Mucosa of descending colon (tissue), 3 donors: Measurements from ENCODE around the gene UTS2R. TPM values are rescaled to one million over a fixed set of nuclear protein-coding genes. Genes with fewer than 3 reads are reported as not detected.
A peak's percentile ranks its signal among the peaks of the same experiment; 100 is the strongest.

Source experiments
- ATAC-seq: fragments of 200-7000 bp; cut with Tn5 transposase; one replicate; pipeline ENCODE4 v1.9.1; 2020; ENCODE audit warnings: mild to moderate bottlenecking, moderate library complexity
- DNase-seq, 3 donors: peaks; one replicate each; pipeline ENCODE4 v3.0.0-alpha.2; 2020
- H3K36me3 ChIP-seq: fragments of 200-600 bp; one replicate; pipeline ENCODE4 v1.8.0; 2021; ENCODE audit warnings: low read depth, mild to moderate bottlenecking
- H3K4me1 ChIP-seq: fragments of 200-600 bp; one replicate; pipeline ENCODE4 v1.8.0; 2021; ENCODE audit warnings: low read depth, mild to moderate bottlenecking
- H3K4me3 ChIP-seq: fragments of 200-600 bp; one replicate; pipeline ENCODE4 v1.8.0; 2021; ENCODE audit warnings: mild to moderate bottlenecking
- H3K9me3 ChIP-seq: fragments of 200-600 bp; one replicate; pipeline ENCODE4 v1.8.0; 2021; ENCODE audit warnings: mild to moderate bottlenecking
- intact Hi-C, 2 donors: fragments of 100-400 bp; cut with DNase I in 1 of 2; cut with micrococcal nuclease in 1 of 2; formaldehyde crosslinking; loops; one replicate each; pipeline versions ENCODE4 v1.11.0 to v1.11.1; 2022; cut with DNase I, micrococcal nuclease
- total RNA-seq, 3 donors: library from RNA; stranded (reverse); fragmentation: NEBNext Ultra II Directional in 2 of 3; extraction: Animal tissue kit (Norgen Biotek cat#: 25700) in 2 of 3; gene quantifications; one replicate each; pipeline versions ENCODE4 v1.2.1 to v1.2.4, GENCODE V29; 2021 to 2023
- TF ChIP-seq, protein P1 (sequence below): fragments of 200-600 bp; IDR thresholded peaks from one replicate; pipeline ENCODE4 v1.8.0; 2022; ENCODE audit warnings: antibody characterized with exemption, mild to moderate bottlenecking
- donor health status: DM: no; HTN: no; CAD: no; lungs with moderate emphysema.
- donor health status: DM: no; HTN: no; CAD: no.
- donor health status: DM: no; HTN: yes; CAD: no.

UTS2R gene
- total RNA-seq, 3 donors from 2014 or later = not detected

DNA sequence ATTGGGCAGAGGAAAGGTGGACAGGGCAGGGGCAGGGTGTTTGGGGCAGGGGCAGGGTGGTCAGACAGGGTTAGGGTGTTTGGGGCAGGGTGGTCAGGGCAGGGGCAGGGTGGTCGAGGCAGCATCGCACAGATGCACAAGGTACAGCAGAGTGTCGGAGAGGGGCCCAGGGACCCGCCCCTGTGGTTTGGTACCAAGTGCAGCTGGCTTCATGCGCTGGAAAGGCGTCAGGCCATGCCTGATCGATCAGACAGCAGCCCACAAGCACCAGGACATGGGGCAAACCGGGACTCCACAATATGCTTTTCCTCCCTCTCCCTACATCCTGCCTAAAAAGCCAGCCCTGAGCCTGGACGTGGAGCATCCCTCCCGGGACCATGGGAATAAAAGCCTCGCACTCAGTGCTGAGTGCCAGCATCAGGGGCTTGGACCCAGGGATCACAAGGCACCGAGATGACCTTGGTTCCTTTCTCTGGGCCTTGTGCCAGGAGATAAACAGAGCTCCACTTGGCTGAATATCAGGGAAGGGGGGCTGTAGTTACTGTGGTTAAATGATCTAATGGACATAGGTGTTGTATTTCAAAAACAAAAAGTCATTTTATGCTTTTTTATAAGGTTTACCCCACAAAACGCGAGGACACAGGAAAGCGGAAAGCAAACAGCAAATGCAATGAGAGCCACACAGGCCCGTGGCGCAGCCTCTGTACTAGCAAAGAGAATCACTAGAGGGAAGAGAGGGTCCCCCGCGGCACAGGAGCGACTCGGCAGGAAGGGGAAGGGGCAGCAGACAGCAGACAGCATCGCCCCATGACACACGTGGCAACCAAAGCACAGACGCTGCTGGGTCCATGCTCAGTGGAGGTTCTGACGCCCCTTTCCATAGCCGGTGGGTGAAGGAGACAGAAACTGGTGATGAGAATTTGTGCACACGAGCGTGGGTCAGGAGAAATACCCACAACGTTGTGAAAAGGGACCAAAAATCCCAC lies 41.3 kb downstream of the UTS2R start:
- intact Hi-C loops = loop anchor here in 1 of 2 donors (10.0 kb wide), 1 partner anchor 58 kb away; the partner anchor contains the start of gene TEX19
- Histone ChIP-seq H3K9me3 (no peaks in the 10 kb centered on the region), H3K36me3 (no peaks in the 10 kb centered on the region), H3K4me3 (no peak overlapping the region), H3K4me1 (peaks cover 6% of the 10 kb centered on the region)
- no peak for DNase-seq
- TF ChIP-seq, protein P1, sequence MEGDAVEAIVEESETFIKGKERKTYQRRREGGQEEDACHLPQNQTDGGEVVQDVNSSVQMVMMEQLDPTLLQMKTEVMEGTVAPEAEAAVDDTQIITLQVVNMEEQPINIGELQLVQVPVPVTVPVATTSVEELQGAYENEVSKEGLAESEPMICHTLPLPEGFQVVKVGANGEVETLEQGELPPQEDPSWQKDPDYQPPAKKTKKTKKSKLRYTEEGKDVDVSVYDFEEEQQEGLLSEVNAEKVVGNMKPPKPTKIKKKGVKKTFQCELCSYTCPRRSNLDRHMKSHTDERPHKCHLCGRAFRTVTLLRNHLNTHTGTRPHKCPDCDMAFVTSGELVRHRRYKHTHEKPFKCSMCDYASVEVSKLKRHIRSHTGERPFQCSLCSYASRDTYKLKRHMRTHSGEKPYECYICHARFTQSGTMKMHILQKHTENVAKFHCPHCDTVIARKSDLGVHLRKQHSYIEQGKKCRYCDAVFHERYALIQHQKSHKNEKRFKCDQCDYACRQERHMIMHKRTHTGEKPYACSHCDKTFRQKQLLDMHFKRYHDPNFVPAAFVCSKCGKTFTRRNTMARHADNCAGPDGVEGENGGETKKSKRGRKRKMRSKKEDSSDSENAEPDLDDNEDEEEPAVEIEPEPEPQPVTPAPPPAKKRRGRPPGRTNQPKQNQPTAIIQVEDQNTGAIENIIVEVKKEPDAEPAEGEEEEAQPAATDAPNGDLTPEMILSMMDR = no peak
- no peak for ATAC-seq

DNA sequence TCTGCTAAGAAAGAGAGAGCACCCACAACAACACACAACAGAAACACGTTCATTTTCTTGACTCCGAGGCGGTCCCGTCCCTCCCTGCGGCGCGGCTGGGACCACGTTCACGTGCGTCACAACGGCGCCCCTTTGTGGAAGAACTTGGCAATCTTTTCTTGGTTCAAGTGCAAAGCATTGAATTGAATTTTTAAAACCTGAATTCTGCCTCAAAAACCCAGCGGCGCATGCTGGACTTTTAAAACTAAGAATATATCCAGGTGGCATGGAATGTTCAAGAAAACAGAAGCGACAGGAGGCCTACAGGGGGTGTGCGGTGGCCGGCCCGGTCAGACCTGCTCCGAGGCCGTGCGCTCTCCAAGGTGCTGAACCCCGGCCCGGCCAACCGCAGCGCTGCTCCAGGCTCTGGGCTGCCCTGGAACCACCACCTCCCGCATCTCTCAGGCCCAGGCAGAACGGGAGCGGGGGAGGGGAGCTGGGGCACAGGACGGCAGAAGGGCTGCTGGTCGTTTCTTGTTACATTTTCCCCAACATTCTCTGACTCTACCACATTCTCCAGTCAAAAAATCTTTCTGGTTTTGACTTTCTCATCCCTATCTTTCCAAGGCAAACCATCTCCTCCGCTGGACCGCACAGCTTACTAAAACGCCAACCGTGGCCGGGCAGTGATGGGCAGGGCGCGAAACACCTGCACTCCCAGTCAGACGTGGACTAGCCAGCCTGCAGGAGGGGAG lies 43.1 kb downstream of the UTS2R start:
- H3K4me1 ChIP-seq = peaks cover 16% of the 10 kb centered on the region
- DNase-seq = peak in 2 of 3 donors; percentile 80 to 82
- no peak overlapping the region for H3K4me3 ChIP-seq
- TF ChIP-seq, protein P1 = peak; percentile 29
- no peaks in the 10 kb centered on the region for H3K36me3 ChIP-seq
- ATAC-seq = peak; percentile 53
- intact Hi-C loops = loop anchor here in 1 of 2 donors (10.0 kb wide), 1 partner anchor 60 kb away; the partner anchor contains the start of gene TEX19
- no peaks in the 10 kb centered on the region for H3K9me3 ChIP-seq

DNA sequence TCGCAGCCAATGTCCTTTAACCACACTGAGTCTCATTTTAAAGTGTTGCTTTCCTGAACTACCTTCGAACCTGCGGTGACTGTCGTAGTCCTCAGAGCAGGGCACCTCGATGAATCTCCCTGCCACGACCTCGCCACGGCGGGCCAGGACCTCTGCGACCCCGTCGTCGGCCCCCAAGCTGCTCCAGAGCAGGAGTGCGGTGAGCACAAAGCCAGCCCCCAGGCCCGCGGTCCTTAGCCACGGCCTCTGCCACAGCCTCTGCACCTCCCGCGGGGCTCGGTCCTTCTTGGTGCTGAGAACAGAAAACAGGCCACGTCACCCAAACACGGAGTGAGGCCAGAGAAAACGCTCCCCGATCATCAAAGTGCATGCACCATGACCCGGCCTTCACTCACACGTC lies 43.8 kb downstream of the UTS2R start:
- intact Hi-C loops = loop anchor here in 1 of 2 donors (10.0 kb wide), 1 partner anchor 61 kb away; the partner anchor contains the start of gene TEX19
- H3K9me3 ChIP-seq = no peaks in the 10 kb centered on the region
- ATAC-seq (no peak), DNase-seq (no peak)
- peaks cover 18% of the 10 kb centered on the region for H3K4me1 ChIP-seq
- TF ChIP-seq, protein P1 = no peak
- H3K4me3 ChIP-seq = no peak overlapping the region
- no peaks in the 10 kb centered on the region for H3K36me3 ChIP-seq

DNA sequence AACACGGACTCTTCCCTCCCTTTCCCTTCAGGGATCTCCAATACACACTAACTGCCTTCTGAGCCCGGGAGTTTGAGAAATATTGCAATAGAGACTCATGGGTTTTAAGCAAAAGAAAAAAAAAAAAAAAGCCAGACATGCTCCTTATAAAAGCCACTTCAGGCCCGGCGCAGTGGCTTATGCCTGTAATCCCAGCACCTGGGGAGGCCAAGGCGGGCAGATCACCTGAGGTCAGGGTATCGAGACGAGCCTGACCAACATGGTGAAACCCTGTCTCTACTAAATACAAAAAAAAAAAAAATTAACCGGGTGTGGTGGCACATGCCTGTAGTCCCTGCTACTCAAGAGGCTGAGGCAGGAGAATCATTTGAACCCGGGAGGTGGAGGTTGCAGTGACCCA lies 44.2 kb downstream of the UTS2R start:
- Histone ChIP-seq H3K9me3 (no peaks in the 10 kb centered on the region), H3K4me3 (no peak overlapping the region), H3K36me3 (no peaks in the 10 kb centered on the region), H3K4me1 (peaks cover 18% of the 10 kb centered on the region)
- ATAC-seq (no peak), DNase-seq (no peak)
- TF ChIP-seq, protein P1 = no peak
- intact Hi-C loops = loop anchor here in 1 of 2 donors (10.0 kb wide), 1 partner anchor 61 kb away; the partner anchor contains the start of gene TEX19

DNA sequence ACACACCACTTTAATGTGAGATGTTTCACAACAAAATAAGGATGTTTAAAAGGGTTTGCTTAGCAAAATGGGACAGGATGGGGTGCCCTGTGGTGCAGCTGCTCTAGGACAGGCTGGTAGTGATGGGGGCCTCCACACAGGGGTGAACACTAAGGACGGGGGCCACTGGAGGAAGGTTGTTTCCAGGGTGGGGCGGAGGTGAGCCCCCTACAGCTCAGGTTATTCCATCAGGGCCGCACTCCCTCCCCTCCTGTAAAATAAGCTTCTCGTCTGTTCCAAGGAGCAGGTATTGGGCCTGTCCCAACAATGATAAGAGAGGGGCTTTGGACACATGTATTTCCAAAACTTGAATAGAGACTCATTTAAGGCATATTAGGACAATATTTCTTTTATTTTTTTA lies 44.7 kb downstream of the UTS2R start:
- intact Hi-C loops = loop anchor here in 1 of 2 donors (10.0 kb wide), 1 partner anchor 61 kb away; the partner anchor contains the start of gene TEX19
- TF ChIP-seq, protein P1 = no peak
- no peaks in the 10 kb centered on the region for H3K9me3 ChIP-seq
- no peak for DNase-seq
- no peak for ATAC-seq
- peaks cover 18% of the 10 kb centered on the region for H3K4me1 ChIP-seq
- no peaks in the 10 kb centered on the region for H3K36me3 ChIP-seq
- H3K4me3 ChIP-seq = no peak overlapping the region
